Measurements from ENCODE around the gene PARD3. TPM values are rescaled to one million over a fixed set of nuclear protein-coding genes. Genes with fewer than 3 reads are reported as not detected.

The PARD3 gene
- total RNA-seq, 1 experiment from 2014 or later, result 54.0 TPM

GRCh38 chr10:34609287-34609940 is 205.7 kb downstream of the PARD3 start:
- Histone ChIP-seq H3K4me1 (replicated peaks) (peaks cover 8% of the 10 kb centered on the region), H3K9me3 (replicated peaks) (no peaks in the 10 kb centered on the region), H3K27me3 (replicated peaks) (no peaks in the 10 kb centered on the region), H3K36me3 (no peaks in the 10 kb centered on the region), H3K27ac (no peak overlapping the region), H3K4me3 (no peak overlapping the region)
- no peak for DNase-seq (ENCODE audit: low read depth in 1 of 2, low spot score in 2 of 2)

DNA sequence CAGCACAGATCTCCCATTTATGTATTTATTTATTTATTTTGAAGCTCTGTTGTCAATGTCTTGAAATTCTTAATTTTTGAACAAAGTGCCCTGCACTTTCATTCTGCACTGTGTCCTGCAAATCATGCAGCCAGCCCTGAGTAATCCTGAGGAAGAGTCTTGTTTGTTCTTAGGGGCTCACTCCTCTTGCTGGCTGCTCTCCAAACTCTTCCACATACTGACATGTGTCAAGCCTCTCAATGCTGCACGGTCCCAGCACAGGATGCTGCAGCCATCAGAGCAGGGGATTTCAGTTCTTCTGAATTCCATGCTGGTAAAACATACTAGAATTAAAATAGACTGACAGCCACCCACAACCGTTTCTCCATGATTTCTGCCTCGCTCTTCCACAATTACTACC is 207.2 kb downstream of the PARD3 start:
- DNase-seq (ENCODE audit: low read depth in 1 of 2, low spot score in 2 of 2), result no peak
- H3K36me3 ChIP-seq, result no peaks in the 10 kb centered on the region

GRCh38 chr10:34606890-34607289 is 208.2 kb downstream of the PARD3 start:
- Histone ChIP-seq H3K27ac (no peak overlapping the region), H3K4me1 (replicated peaks) (no peaks in the 10 kb centered on the region; the same call in 1 of the 2 replicates), H3K4me3 (no peak overlapping the region), H3K9me3 (replicated peaks) (no peaks in the 10 kb centered on the region), H3K36me3 (no peaks in the 10 kb centered on the region), H3K27me3 (replicated peaks) (no peaks in the 10 kb centered on the region)
- no peak for DNase-seq (ENCODE audit: low read depth in 1 of 2, low spot score in 2 of 2)

More for the DNA sequence above, 207.2 kb downstream of the PARD3 start:
- no peak overlapping the region for H3K27ac ChIP-seq
- H3K27me3 ChIP-seq (replicated peaks), result no peaks in the 10 kb centered on the region
- H3K4me3 ChIP-seq, result no peak overlapping the region
- no peaks in the 10 kb centered on the region for H3K9me3 ChIP-seq (replicated peaks)
- no peaks in the 10 kb centered on the region; the same call in none of the 2 replicates for H3K4me1 ChIP-seq (replicated peaks)

DNA sequence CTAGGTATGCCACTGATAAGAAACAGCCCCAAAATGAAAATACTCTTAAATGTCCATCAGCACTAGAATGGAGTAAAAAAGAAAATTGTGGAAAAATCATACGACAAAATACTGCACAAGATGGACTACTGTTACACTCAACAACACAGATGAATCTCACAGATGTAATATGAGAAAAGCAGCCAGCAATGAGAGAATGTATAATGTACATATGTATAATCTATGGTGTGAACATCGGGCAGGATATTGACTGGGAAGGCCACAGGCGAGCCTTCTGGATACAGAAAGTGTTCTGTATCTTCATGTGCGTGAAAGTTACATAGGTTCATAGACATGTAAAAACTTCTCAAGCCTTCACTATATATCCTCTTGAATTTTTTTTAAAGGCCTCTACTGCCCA is 212.6 kb downstream of the PARD3 start:
- H3K27me3 ChIP-seq (replicated peaks), result no peaks in the 10 kb centered on the region
- no peak overlapping the region for H3K27ac ChIP-seq
- H3K9me3 ChIP-seq (replicated peaks), result no peaks in the 10 kb centered on the region
- no peaks in the 10 kb centered on the region; the same call in 1 of the 2 replicates for H3K4me1 ChIP-seq (replicated peaks)
- H3K4me3 ChIP-seq, result no peak overlapping the region
- DNase-seq (ENCODE audit: low read depth in 1 of 2, low spot score in 2 of 2), result no peak
- no peaks in the 10 kb centered on the region for H3K36me3 ChIP-seq

DNA sequence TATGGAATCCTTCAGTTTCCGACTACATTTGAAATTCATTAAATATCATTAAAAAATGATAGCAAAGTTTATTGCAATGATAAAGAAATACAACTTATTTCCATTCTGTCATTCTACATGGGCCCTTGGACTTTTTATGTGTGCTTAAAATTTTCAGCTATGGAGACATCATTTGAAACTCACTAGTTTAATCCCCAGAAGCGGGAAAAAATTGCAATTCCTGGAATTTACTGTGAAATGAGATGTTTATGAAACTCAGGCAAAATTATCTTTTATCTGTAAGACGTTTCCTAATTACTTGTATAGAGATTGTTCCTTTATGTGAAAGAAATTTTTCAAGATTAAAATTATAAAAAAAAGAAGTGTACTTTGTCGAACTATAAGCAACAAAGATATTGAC is 213.4 kb downstream of the PARD3 start:
- H3K27me3 ChIP-seq (replicated peaks), result no peaks in the 10 kb centered on the region
- no peaks in the 10 kb centered on the region for H3K9me3 ChIP-seq (replicated peaks)
- DNase-seq (ENCODE audit: low read depth in 1 of 2, low spot score in 2 of 2), result no peak
- no peaks in the 10 kb centered on the region for H3K4me1 ChIP-seq (replicated peaks)
- no peak overlapping the region for H3K27ac ChIP-seq
- H3K4me3 ChIP-seq, result no peak overlapping the region
- H3K36me3 ChIP-seq, result no peaks in the 10 kb centered on the region

- Histone ChIP-seq H3K4me1 (replicated peaks) (no peaks in the 10 kb centered on the region), H3K27me3 (replicated peaks) (no peaks in the 10 kb centered on the region), H3K9me3 (replicated peaks) (no peaks in the 10 kb centered on the region), H3K4me3 (no peak overlapping the region), H3K27ac (no peak overlapping the region), H3K36me3 (no peaks in the 10 kb centered on the region)
- no peak for DNase-seq (ENCODE audit: low read depth in 1 of 2, low spot score in 2 of 2)
Observed at GRCh38 chr10:34599026-34599795, 215.9 kb downstream of the PARD3 start.

DNA sequence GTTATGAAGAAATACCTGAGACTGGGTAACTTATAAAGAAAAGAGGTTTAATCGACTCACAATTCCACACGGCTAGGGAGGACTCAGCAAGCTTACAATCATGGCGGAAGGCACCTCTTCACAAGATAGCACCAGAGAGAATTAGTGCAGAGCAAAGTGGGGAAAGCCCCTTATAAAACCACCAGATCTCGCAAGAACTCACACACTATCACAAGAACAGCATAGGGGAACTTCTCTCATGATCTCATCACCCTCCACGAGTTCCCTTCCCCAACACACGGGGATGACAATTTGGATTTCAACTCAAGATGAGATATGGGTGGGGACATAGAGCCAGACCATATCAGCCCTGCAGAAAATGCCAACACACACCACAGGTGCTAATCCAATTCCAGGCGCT is 218.7 kb downstream of the PARD3 start:
- H3K4me1 ChIP-seq (replicated peaks), result no peaks in the 10 kb centered on the region
- H3K9me3 ChIP-seq (replicated peaks), result no peaks in the 10 kb centered on the region
- no peak overlapping the region for H3K4me3 ChIP-seq
- no peak for DNase-seq (ENCODE audit: low read depth in 1 of 2, low spot score in 2 of 2)
- no peak overlapping the region for H3K27ac ChIP-seq
- H3K36me3 ChIP-seq, result no peaks in the 10 kb centered on the region
- no peaks in the 10 kb centered on the region for H3K27me3 ChIP-seq (replicated peaks)

GRCh38 chr10:34593930-34594329 is 221.2 kb downstream of the PARD3 start:
- Histone ChIP-seq H3K4me3 (no peak overlapping the region), H3K36me3 (no peaks in the 10 kb centered on the region), H3K9me3 (replicated peaks) (no peaks in the 10 kb centered on the region), H3K4me1 (replicated peaks) (no peaks in the 10 kb centered on the region), H3K27ac (no peak overlapping the region), H3K27me3 (replicated peaks) (no peaks in the 10 kb centered on the region)
- DNase-seq (ENCODE audit: low read depth in 1 of 2, low spot score in 2 of 2), result no peak

DNA sequence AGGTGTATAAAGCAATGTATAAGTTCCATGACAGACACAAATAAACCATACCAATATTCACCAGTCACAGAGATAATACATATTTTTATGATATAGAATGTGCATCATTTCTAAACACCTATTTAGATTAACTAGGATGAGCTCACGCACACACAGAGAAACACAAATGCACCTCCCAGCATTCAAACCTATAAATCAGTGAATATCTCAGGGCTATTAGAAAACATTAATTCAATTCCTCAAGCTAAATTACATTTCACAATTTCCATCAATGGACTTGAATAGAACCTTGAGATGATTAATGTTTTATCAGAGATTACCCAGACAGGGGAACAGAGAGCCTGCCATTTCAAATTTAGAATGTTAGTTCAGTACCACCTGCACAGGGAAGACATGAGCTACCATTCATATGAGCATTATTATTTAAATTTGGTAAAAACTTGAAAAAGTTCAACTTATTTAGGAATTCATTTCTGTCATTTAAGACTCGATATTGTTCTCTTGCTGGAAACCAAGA is 221.7 kb downstream of the PARD3 start:
- H3K27me3 ChIP-seq (replicated peaks), result no peaks in the 10 kb centered on the region
- H3K27ac ChIP-seq, result no peak overlapping the region
- no peak overlapping the region for H3K4me3 ChIP-seq
- H3K36me3 ChIP-seq, result no peaks in the 10 kb centered on the region
- no peak for DNase-seq (ENCODE audit: low read depth in 1 of 2, low spot score in 2 of 2)
- H3K9me3 ChIP-seq (replicated peaks), result no peaks in the 10 kb centered on the region
- no peaks in the 10 kb centered on the region for H3K4me1 ChIP-seq (replicated peaks)

DNA sequence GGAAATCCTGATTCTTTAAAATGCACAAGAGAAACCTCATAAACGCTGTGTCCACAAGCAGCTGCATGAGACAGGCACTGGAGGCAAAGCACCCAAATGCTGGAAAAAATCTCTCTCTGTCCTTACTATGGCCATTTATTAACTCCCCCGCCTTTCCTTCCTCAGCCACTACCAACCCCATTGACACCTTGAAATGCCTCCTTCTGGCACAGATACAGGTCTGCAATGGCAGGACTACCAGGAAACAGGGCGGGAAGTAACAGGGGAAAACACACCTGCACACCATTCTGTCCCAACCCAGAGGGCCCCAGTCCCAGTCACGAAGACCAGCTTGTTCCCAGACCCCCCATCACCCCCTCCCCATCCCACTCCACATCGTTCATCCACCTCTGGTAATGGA is 224.3 kb downstream of the PARD3 start:
- Histone ChIP-seq H3K9me3 (replicated peaks) (no peaks in the 10 kb centered on the region), H3K4me3 (no peak overlapping the region), H3K4me1 (replicated peaks) (peaks cover 12% of the 10 kb centered on the region), H3K27me3 (replicated peaks) (no peaks in the 10 kb centered on the region), H3K27ac (no peak overlapping the region), H3K36me3 (no peaks in the 10 kb centered on the region)
- no peak for DNase-seq (ENCODE audit: low read depth in 1 of 2, low spot score in 2 of 2)

DNA sequence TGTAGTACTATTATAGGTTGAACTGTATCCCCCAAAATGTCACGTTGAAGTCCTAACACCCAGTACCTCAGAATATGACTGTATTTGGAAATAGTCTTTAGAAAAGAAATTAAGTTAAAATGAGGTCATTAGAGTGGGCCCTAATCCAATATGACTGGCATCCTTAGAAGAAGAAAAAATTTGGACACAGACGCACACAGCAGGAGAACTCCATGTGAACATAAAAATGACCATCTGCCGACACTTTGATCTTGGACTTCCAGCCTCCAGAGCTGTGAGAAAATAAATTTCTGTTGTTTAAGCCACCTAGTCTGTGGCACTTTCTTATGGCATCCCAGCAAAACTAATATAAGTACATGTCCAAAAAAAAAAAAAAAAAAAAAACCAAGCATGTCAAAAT is 225.8 kb downstream of the PARD3 start:
- no peak overlapping the region for H3K4me3 ChIP-seq
- peaks cover 14% of the 10 kb centered on the region for H3K4me1 ChIP-seq (replicated peaks)
- no peaks in the 10 kb centered on the region for H3K9me3 ChIP-seq (replicated peaks)
- no peak overlapping the region for H3K27ac ChIP-seq
- H3K27me3 ChIP-seq (replicated peaks), result no peaks in the 10 kb centered on the region
- no peak for DNase-seq (ENCODE audit: low read depth in 1 of 2, low spot score in 2 of 2)
- H3K36me3 ChIP-seq, result no peaks in the 10 kb centered on the region

GRCh38 chr10:34587680-34588019 is 227.4 kb downstream of the PARD3 start:
- Histone ChIP-seq H3K4me1 (replicated peaks) (peaks cover 23% of the 10 kb centered on the region), H3K36me3 (no peaks in the 10 kb centered on the region), H3K27me3 (replicated peaks) (no peaks in the 10 kb centered on the region), H3K4me3 (no peak overlapping the region), H3K9me3 (replicated peaks) (no peaks in the 10 kb centered on the region), H3K27ac (no peak overlapping the region)
- DNase-seq (ENCODE audit: low read depth in 1 of 2, low spot score in 2 of 2), result no peak

DNA sequence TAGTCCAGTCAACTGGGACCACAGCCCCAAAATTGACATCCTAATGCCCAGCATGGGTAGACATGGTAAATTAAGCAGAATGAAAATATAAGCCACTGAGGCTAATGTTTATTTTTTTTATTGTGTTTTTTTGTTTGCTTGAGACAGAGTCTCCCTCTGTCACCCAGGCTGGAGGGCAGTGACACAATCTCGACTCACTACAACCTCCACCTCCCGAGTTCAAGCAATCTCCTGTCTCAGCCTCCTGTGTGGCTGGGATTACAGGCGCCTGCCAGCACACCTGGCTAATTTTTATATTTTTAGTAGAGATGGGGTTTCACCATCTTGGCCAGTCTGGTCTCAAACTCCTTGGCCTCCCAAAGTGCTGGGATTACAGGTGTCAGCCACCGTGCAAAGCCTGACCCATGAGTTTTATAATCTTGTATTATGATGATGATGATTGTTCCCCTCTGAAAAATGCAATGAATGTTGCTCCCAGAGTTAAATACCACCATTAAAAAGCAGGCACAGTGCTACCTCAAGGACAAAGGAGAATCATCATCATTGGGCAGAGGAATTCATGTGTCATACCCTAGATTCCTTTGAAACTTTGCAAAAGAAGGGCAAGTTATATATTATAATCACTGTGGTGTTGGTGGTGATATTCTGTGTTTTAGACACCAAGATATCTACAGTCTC is 228.0 kb downstream of the PARD3 start:
- no peaks in the 10 kb centered on the region for H3K27me3 ChIP-seq (replicated peaks)
- H3K4me1 ChIP-seq (replicated peaks), result peaks cover 28% of the 10 kb centered on the region
- no peak for DNase-seq (ENCODE audit: low read depth in 1 of 2, low spot score in 2 of 2)
- no peaks in the 10 kb centered on the region for H3K9me3 ChIP-seq (replicated peaks)
- no peak overlapping the region for H3K27ac ChIP-seq
- H3K36me3 ChIP-seq, result no peaks in the 10 kb centered on the region
- no peak overlapping the region for H3K4me3 ChIP-seq
